A549 (cell line): ENCODE measurements around the gene HBZ. TPM values are rescaled to one million over a fixed set of nuclear protein-coding genes. Genes with fewer than 3 reads are reported as not detected.
A peak's percentile ranks its signal among the peaks of the same experiment; 100 is the strongest.

Experiments
- ATAC-seq, 2 experiments: fragments of 200-7000 bp in 1 of 2; fragments of >200 bp in 1 of 2; cut with Nextera tagmentation in 1 of 2; cut with Tn5 transposase in 1 of 2; 3 replicates each; pipeline versions ENCODE4 v1.8.0 to v1.9.1; 2018 to 2020; ENCODE audit warnings: mild to moderate bottlenecking in 1 of 2, moderate library complexity in 1 of 2
- CTCF ChIA-PET: fragments of 300-600 bp; sonication (Branson Sonifier 250); formaldehyde crosslinking; extraction: SDS; loops from one replicate; lab custom pipeline; 2021; ENCODE audit warnings: antibody characterized with exemption, inconsistent platforms; lab: Yijun Ruan, JAX
- POLR2A ChIA-PET: fragments of 350-600 bp; formaldehyde crosslinking; extraction: SDS; loops from one replicate; lab custom pipeline; 2021; ENCODE audit warnings: antibody characterized with exemption, inconsistent platforms; lab: Yijun Ruan, JAX
- DNase-seq, 2 experiments: peaks; one replicate each; pipeline versions ENCODE4 v3.0.0 to v3.0.0-alpha.2; 2011 to 2016; ENCODE audit warnings: low read depth in 1 of 2, low spot score in 1 of 2
- FAIRE-seq: peaks from 2 replicates; lab custom pipeline; 2011; peaks lifted over from hg19 to GRCh38; lab: Jason Lieb, UNC
- H3K27ac ChIP-seq, 2 experiments: fragments of >200 bp; sonication (Bioruptor Twin); formaldehyde crosslinking; 3 replicates each; pipeline ENCODE4 v1.5.1; 2016 to 2017
- H3K4me1 ChIP-seq: fragments of >200 bp; sonication (Bioruptor Twin); formaldehyde crosslinking; 3 replicates; pipeline ENCODE4 v1.6.1; 2016
- H3K4me2 ChIP-seq: fragments of >200 bp; sonication (Bioruptor Twin); formaldehyde crosslinking; 3 replicates; pipeline ENCODE4 v1.6.1; 2016
- H3K4me3 ChIP-seq: fragments of >200 bp; sonication (Bioruptor Twin); formaldehyde crosslinking; 3 replicates; pipeline ENCODE4 v1.5.1; 2016
- H3K9me3 ChIP-seq: fragments of >200 bp; sonication (Bioruptor Twin); formaldehyde crosslinking; 3 replicates; pipeline ENCODE4 v1.6.1; 2016
- ATOH8 ChIP-seq: fragments of 250-450 bp; sonication (Bioruptor Pico); IDR thresholded peaks from 2 replicates; pipeline ENCODE4 v1.5.0; 2020; ENCODE audit warnings: low read depth, mild to moderate bottlenecking, moderate library complexity
- CEBPB ChIP-seq, 2 experiments: fragments of >200 bp in 1 of 2; sonication (Bioruptor Twin) in 1 of 2; formaldehyde crosslinking in 1 of 2; IDR thresholded peaks; 2 replicates each; pipeline ENCODE4 v1.6.1; 2012 to 2016
- CHD2 ChIP-seq: fragments of 150-350 bp; IDR thresholded peaks from 2 replicates; pipeline ENCODE4 v1.6.1; 2014; ENCODE audit warnings: low read length; ENCODE audit not compliant: partially characterized antibody
- CHD4 ChIP-seq: fragments of 200-600 bp; sonication (generic); IDR thresholded peaks from 2 replicates; pipeline ENCODE4 v1.6.1; 2016; ENCODE audit warnings: antibody characterized with exemption, mild to moderate bottlenecking, borderline replicate concordance
- CTCF ChIP-seq: fragments of >200 bp; sonication (Bioruptor Twin); formaldehyde crosslinking; IDR thresholded peaks from 3 replicates; pipeline ENCODE4 v1.5.1; 2016
- EHMT2 ChIP-seq: fragments of 200-600 bp; sonication (generic); IDR thresholded peaks from 2 replicates; pipeline ENCODE4 v1.6.1; 2016; ENCODE audit warnings: antibody characterized with exemption, low read depth, mild to moderate bottlenecking, moderate library complexity
- FOSB ChIP-seq: fragments of 250-450 bp; sonication (Bioruptor Pico); IDR thresholded peaks from 2 replicates; pipeline ENCODE4 v1.5.0; 2020; ENCODE audit warnings: mild to moderate bottlenecking, moderate library complexity
- FOSL2 ChIP-seq, 2 experiments: fragments of 450-650 bp in 1 of 2; fragments of >200 bp in 1 of 2; sonication (Bioruptor Twin) in 1 of 2; formaldehyde crosslinking; IDR thresholded peaks; 2 replicates each; pipeline versions ENCODE4 v1.5.0 to v1.6.1; 2016 to 2020; ENCODE audit warnings: mild to moderate bottlenecking in 1 of 2, moderate library complexity in 1 of 2
- HOXB13 ChIP-seq: fragments of 250-450 bp; sonication (Bioruptor Pico); IDR thresholded peaks from 2 replicates; pipeline ENCODE4 v1.5.0; 2020; ENCODE audit warnings: low read depth, mild to moderate bottlenecking, moderate library complexity
- HOXB5 ChIP-seq: fragments of 250-450 bp; sonication (Bioruptor Pico); IDR thresholded peaks from 2 replicates; pipeline ENCODE4 v1.5.0; 2020; ENCODE audit warnings: mild to moderate bottlenecking, moderate library complexity
- JUNB ChIP-seq: fragments of >200 bp; sonication (Bioruptor Twin); formaldehyde crosslinking; IDR thresholded peaks from 2 replicates; pipeline ENCODE4 v1.6.1; 2016
- MAZ ChIP-seq: fragments of 150-350 bp; IDR thresholded peaks from 2 replicates; pipeline ENCODE4 v1.6.1; 2014; ENCODE audit warnings: antibody characterized with exemption, low read depth, low read length, borderline replicate concordance
- NFE2L2 ChIP-seq: fragments of 150-350 bp; conservative IDR thresholded peaks from 2 replicates; pipeline ENCODE4 v1.6.1; 2014; ENCODE audit warnings: low read length
- PHF8 ChIP-seq: fragments of 200-600 bp; sonication (generic); IDR thresholded peaks from 2 replicates; pipeline ENCODE4 v1.6.1; 2016; ENCODE audit warnings: low read depth, mild to moderate bottlenecking, antibody characterized with exemption, moderate library complexity, borderline replicate concordance
- RAD21 ChIP-seq, 2 experiments: fragments of >200 bp in 1 of 2; sonication (Bioruptor Twin) in 1 of 2; formaldehyde crosslinking in 1 of 2; IDR thresholded peaks in 1 of 2; conservative IDR thresholded peaks in 1 of 2; 2 replicates in 1 of 2; 3 replicates in 1 of 2; pipeline ENCODE4 v1.6.1; 2012 to 2018; ENCODE audit warnings: inconsistent platforms in 1 of 2
- RARB ChIP-seq: fragments of 250-450 bp; sonication (Bioruptor Pico); IDR thresholded peaks from 2 replicates; pipeline ENCODE4 v1.8.0; 2021; ENCODE audit warnings: mild to moderate bottlenecking, moderate library complexity
- REST ChIP-seq: fragments of 200-600 bp; sonication (generic); IDR thresholded peaks from 2 replicates; pipeline ENCODE4 v1.6.1; 2016; ENCODE audit warnings: antibody characterized with exemption, mild to moderate bottlenecking, moderate library complexity
- SMC3 ChIP-seq: fragments of >200 bp; sonication (Bioruptor Twin); formaldehyde crosslinking; IDR thresholded peaks from 3 replicates; pipeline ENCODE4 v1.6.1; 2018; ENCODE audit warnings: inconsistent platforms
- SREBF2 ChIP-seq: fragments of 450-650 bp; IDR thresholded peaks from 2 replicates; pipeline ENCODE4 v1.6.1; 2014; ENCODE audit warnings: mild to moderate bottlenecking, moderate library complexity
- TFCP2L1 ChIP-seq: fragments of 250-450 bp; sonication (Bioruptor Pico); IDR thresholded peaks from 2 replicates; pipeline ENCODE4 v1.5.0; 2021; ENCODE audit warnings: mild to moderate bottlenecking
- ZSCAN20 ChIP-seq: fragments of 250-450 bp; sonication (Bioruptor Pico); IDR thresholded peaks from 2 replicates; pipeline ENCODE4 v1.8.0; 2022; ENCODE audit warnings: mild to moderate bottlenecking, moderate library complexity
- WGBS: methylation state at CpG from one replicate; pipeline ENCODE4 v1.1.6; 2017; ENCODE audit errors: missing lambda C conversion rate; 5-methylcytosine and 5-hydroxymethylcytosine counted together
- polyA plus RNA-seq, 4 experiments: library from polyadenylated mRNA; depleted of rRNA in 3 of 4; stranded (reverse); fragments of >200 nt; fragmentation: RNase III in 1 of 4; extraction: RNeasy Plus Mini Kit Qiagen cat#74134 plus additional on column Dnase treatment in 1 of 4; gene quantifications; 2 replicates in 3 of 4; 3 replicates in 1 of 4; pipeline ENCODE4 v1.2.3, GENCODE V29; 2011 to 2017
- TF ChIP-seq, protein P1 (sequence below): fragments of 250-450 bp; sonication (Bioruptor Pico); IDR thresholded peaks from 2 replicates; pipeline ENCODE4 v1.5.0; 2021; ENCODE audit warnings: mild to moderate bottlenecking, moderate library complexity, borderline replicate concordance
- TF ChIP-seq, protein P2 (sequence below): IDR thresholded peaks from 2 replicates; pipeline ENCODE4 v1.6.1; 2012; ENCODE audit warnings: low read depth, borderline replicate concordance
- TF ChIP-seq, protein P3 (sequence below): fragments of >200 bp; sonication (Bioruptor Twin); formaldehyde crosslinking; IDR thresholded peaks from 3 replicates; pipeline ENCODE4 v1.6.1; 2016

The HBZ gene
- polyA plus RNA-seq, 2 of the 4 experiments (the other 2 are of a cell fraction), result not detected

GRCh38 chr16:117379-118365, 34.8 kb upstream of the HBZ start (continued):
- TF ChIP-seq REST, result no peak
- no peak for TF ChIP-seq SREBF2
- TF ChIP-seq CHD4, result no peak
- TF ChIP-seq RAD21 (conservative IDR thresholded peaks at IDR 0.05 in 1 of 2, IDR thresholded peaks at IDR 0.05 in 1 of 2), result peak; percentile 57 to 58
- no peak for TF ChIP-seq TFCP2L1 (CRISPR knock-in tag)
- no peak for TF ChIP-seq ATOH8 (CRISPR knock-in tag)
- peak; percentile 75 for TF ChIP-seq SMC3
- no peak for TF ChIP-seq FOSL2 (IDR thresholded peaks at IDR 0.05)
- TF ChIP-seq FOSL2 (CRISPR knock-in tag; IDR thresholded peaks at IDR 0.05), result no peak
- TF ChIP-seq PHF8, result no peak
- TF ChIP-seq ZSCAN20 (CRISPR knock-in tag), result no peak
- no peak for TF ChIP-seq EHMT2
- TF ChIP-seq HOXB5 (CRISPR knock-in tag), result no peak
- TF ChIP-seq, protein P1, sequence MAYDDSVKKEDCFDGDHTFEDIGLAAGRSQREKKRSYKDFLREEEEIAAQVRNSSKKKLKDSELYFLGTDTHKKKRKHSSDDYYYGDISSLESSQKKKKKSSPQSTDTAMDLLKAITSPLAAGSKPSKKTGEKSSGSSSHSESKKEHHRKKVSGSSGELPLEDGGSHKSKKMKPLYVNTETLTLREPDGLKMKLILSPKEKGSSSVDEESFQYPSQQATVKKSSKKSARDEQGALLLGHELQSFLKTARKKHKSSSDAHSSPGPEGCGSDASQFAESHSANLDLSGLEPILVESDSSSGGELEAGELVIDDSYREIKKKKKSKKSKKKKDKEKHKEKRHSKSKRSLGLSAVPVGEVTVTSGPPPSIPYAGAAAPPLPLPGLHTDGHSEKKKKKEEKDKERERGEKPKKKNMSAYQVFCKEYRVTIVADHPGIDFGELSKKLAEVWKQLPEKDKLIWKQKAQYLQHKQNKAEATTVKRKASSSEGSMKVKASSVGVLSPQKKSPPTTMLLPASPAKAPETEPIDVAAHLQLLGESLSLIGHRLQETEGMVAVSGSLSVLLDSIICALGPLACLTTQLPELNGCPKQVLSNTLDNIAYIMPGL (CRISPR knock-in tag), result no peak

GRCh38 chr16:118857-119256, 33.6 kb upstream of the HBZ start:
- Histone ChIP-seq H3K9me3 (no peaks in the 10 kb centered on the region), H3K4me2 (no peak overlapping the region), H3K4me3 (no peak overlapping the region), H3K4me1 (peaks cover 17% of the 10 kb centered on the region), H3K27ac (no peak overlapping the region)
- DNase-seq (no peak), ATAC-seq (no peak), FAIRE-seq (no peak)
- ChIA-PET POLR2A (no interaction called here), CTCF (interaction anchor here (0.6 to 4.8 kb wide), 7 partner anchors 11 to 243 kb away, joined by 3 to 52 read pairs (median 14); partner anchors contain the start of genes HBQ1 and RHBDF1)
- 100% methylated on average over 1 of the region's 2 CpGs for WGBS
- TF ChIP-seq FOSB (CRISPR knock-in tag) (no peak), CTCF (no peak), JUNB (no peak), NFE2L2 (no peak), CEBPB (IDR thresholded peaks at IDR 0.05) (no peak), HOXB13 (CRISPR knock-in tag) (no peak), RAD21 (conservative IDR thresholded peaks at IDR 0.05 in 1 of 2, IDR thresholded peaks at IDR 0.05 in 1 of 2) (no peak), CHD2 (no peak), HOXB5 (CRISPR knock-in tag) (no peak), RARB (CRISPR knock-in tag) (no peak), MAZ (no peak)
- TF ChIP-seq, protein P2, sequence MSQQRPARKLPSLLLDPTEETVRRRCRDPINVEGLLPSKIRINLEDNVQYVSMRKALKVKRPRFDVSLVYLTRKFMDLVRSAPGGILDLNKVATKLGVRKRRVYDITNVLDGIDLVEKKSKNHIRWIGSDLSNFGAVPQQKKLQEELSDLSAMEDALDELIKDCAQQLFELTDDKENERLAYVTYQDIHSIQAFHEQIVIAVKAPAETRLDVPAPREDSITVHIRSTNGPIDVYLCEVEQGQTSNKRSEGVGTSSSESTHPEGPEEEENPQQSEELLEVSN, result no peak
- TF ChIP-seq, protein P3, sequence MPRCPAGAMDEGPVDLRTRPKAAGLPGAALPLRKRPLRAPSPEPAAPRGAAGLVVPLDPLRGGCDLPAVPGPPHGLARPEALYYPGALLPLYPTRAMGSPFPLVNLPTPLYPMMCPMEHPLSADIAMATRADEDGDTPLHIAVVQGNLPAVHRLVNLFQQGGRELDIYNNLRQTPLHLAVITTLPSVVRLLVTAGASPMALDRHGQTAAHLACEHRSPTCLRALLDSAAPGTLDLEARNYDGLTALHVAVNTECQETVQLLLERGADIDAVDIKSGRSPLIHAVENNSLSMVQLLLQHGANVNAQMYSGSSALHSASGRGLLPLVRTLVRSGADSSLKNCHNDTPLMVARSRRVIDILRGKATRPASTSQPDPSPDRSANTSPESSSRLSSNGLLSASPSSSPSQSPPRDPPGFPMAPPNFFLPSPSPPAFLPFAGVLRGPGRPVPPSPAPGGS, result no peak
